Neuronal stem cell (in vitro differentiated cells): Measurements from ENCODE around the gene MINDY4B. TPM values are rescaled to one million over a fixed set of nuclear protein-coding genes. Genes with fewer than 3 reads are reported as not detected.

Experiments used
- DNase-seq: peaks from one replicate; pipeline ENCODE4 v3.0.0-alpha.2; 2013; ENCODE audit warnings: low spot score
- H2AFZ ChIP-seq: one replicate; pipeline ENCODE4 v1.6.1; 2013; ENCODE audit warnings: mild to moderate bottlenecking, low read length, inconsistent platforms
- H2AK5ac ChIP-seq: 2 replicates; pipeline ENCODE4 v1.6.1; 2013; ENCODE audit warnings: low read depth, mild to moderate bottlenecking, inconsistent platforms, low read length, moderate library complexity, mixed read lengths
- H2BK120ac ChIP-seq: 2 replicates; pipeline ENCODE4 v1.6.1; 2013; ENCODE audit warnings: low read depth, mild to moderate bottlenecking, inconsistent platforms, low read length, moderate library complexity, mixed read lengths
- H2BK12ac ChIP-seq: one replicate; pipeline ENCODE4 v1.6.1; 2013; ENCODE audit warnings: low read length, inconsistent platforms
- H2BK15ac ChIP-seq: 2 replicates; pipeline ENCODE4 v1.6.1; 2013; ENCODE audit warnings: mild to moderate bottlenecking, low read length, inconsistent platforms, mixed read lengths
- H2BK5ac ChIP-seq: one replicate; pipeline ENCODE4 v1.6.1; 2013; ENCODE audit warnings: inconsistent platforms, mild to moderate bottlenecking, low read length, moderate library complexity
- H3K14ac ChIP-seq: one replicate; pipeline ENCODE4 v1.6.1; 2013; ENCODE audit warnings: low read length, inconsistent platforms
- H3K18ac ChIP-seq: 2 replicates; pipeline ENCODE4 v1.6.1; 2013; ENCODE audit warnings: low read length, inconsistent platforms
- H3K23ac ChIP-seq: 2 replicates; pipeline ENCODE4 v1.6.1; 2013; ENCODE audit warnings: low read depth, mild to moderate bottlenecking, mixed read lengths, low read length, inconsistent platforms; ENCODE audit not compliant: poor library complexity
- H3K27ac ChIP-seq: replicated peaks from 3 replicates; pipeline ENCODE4 v1.5.1; 2013; ENCODE audit warnings: low read length, inconsistent platforms
- H3K27me3 ChIP-seq, 3 experiments: 2 replicates each; pipeline ENCODE4 v1.6.1; 2013; ENCODE audit warnings: low read length in 3 of 3, mild to moderate bottlenecking in 2 of 3, inconsistent platforms in 1 of 3, low read depth in 1 of 3, mixed read lengths in 1 of 3, moderate library complexity in 1 of 3; ENCODE audit not compliant: control insufficient read depth in 3 of 3, insufficient read depth in 3 of 3
- H3K36me3 ChIP-seq, 2 donors: replicated peaks in 1 of 2; 2 replicates each; pipeline ENCODE4 v1.6.1; 2013; ENCODE audit warnings: low read length in 2 of 2; ENCODE audit not compliant: control insufficient read depth in 2 of 2, insufficient read depth in 2 of 2
- H3K4ac ChIP-seq: 2 replicates; pipeline ENCODE4 v1.6.1; 2013; ENCODE audit warnings: inconsistent platforms, mild to moderate bottlenecking, low read length, moderate library complexity
- H3K4me1 ChIP-seq, 2 donors: 1 replicate in 1 of 2; 2 replicates in 1 of 2; pipeline ENCODE4 v1.6.1; 2013; ENCODE audit warnings: low read length in 2 of 2, low read depth in 1 of 2; ENCODE audit not compliant: control insufficient read depth in 2 of 2, insufficient read depth in 1 of 2
- H3K4me2 ChIP-seq: one replicate; pipeline ENCODE4 v1.6.1; 2013; ENCODE audit warnings: mild to moderate bottlenecking, low read length, inconsistent platforms; ENCODE audit not compliant: insufficient read depth, poor library complexity, severe bottlenecking
- H3K4me3 ChIP-seq, 2 donors: 2 replicates each; pipeline ENCODE4 v1.5.1; 2013; ENCODE audit warnings: low read length in 2 of 2, mild to moderate bottlenecking in 2 of 2, inconsistent platforms in 1 of 2, moderate library complexity in 1 of 2
- H3K79me1 ChIP-seq: one replicate; pipeline ENCODE4 v1.6.1; 2013; ENCODE audit warnings: low read depth, mild to moderate bottlenecking, inconsistent platforms, low read length, moderate library complexity
- H3K9ac ChIP-seq: one replicate; pipeline ENCODE4 v1.6.1; 2013; ENCODE audit warnings: mild to moderate bottlenecking, low read depth, low read length, inconsistent platforms; ENCODE audit not compliant: poor library complexity
- H3K9me3 ChIP-seq, 2 donors: replicated peaks in 1 of 2; 2 replicates each; pipeline versions ENCODE3 to v1.6.1; 2013; ENCODE audit warnings: low read length in 2 of 2, mild to moderate bottlenecking in 2 of 2, inconsistent platforms in 1 of 2, low read depth in 1 of 2, mixed read lengths in 1 of 2, moderate library complexity in 1 of 2; ENCODE audit not compliant: control insufficient read depth in 2 of 2, insufficient read depth in 1 of 2
- H4K8ac ChIP-seq: one replicate; pipeline ENCODE4 v1.6.1; 2013; ENCODE audit warnings: low read depth, mild to moderate bottlenecking, inconsistent platforms, low read length, moderate library complexity
- H4K91ac ChIP-seq: one replicate; pipeline ENCODE4 v1.6.1; 2013; ENCODE audit warnings: low read length, low read depth, mild to moderate bottlenecking, inconsistent platforms; ENCODE audit not compliant: poor library complexity
- WGBS, 2 donors: extraction: QIAGEN DNeasy Blood & Tissue Kit; methylation state at CpG; one replicate each; pipeline ENCODE4 v1.1.7; 2013; ENCODE audit warnings: missing lambda C conversion rate in 2 of 2, mixed read lengths in 1 of 2; ENCODE audit not compliant: insufficient read length in 2 of 2, insufficient replicate concordance in 1 of 2; ENCODE audit errors: extremely low coverage in 2 of 2; 5-methylcytosine and 5-hydroxymethylcytosine counted together
- polyA plus RNA-seq, 2 experiments: library from polyadenylated mRNA; stranded (reverse); fragments of 200-250 nt; gene quantifications; one replicate each; pipeline ENCODE4 v1.2.3, GENCODE V29; 2013

MINDY4B gene
- polyA plus RNA-seq (2013, experiment 1 of 2) = not detected
- polyA plus RNA-seq (2013, experiment 2 of 2) = not detected

DNA sequence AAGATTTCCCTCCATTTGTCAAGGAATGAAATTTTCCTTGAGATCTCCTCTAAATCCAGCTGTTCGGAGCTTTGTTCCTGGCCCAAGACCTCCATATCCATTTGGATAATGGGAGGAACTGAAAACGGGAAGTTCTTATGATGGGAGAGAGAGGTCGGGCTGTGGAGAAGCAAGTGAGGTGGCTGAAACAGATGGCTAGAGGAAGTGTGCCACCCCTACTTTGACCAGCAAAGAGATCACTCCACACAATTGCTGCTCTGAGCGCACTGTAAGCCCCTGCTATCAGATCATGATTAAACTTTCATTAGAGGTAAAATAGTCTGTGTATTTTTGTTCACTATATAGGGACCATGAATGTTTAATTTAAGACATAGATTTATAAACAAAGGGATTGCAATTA is at the start of gene MINDY4B:
Gene MINDY4B, minus strand, starts transcription at position 101 of the 400 bp plus-strand sequence. Its CDS starts 0 bp downstream, at position 101.
- peaks cover 0 to 19% (median 0%) of the 10 kb centered on the region in 3 experiments for H3K27me3 ChIP-seq
- H3K18ac ChIP-seq = no peak within 1 kb of the TSS
- no peak within 1 kb of the TSS for H3K4ac ChIP-seq
- H3K79me1 ChIP-seq = no peaks in the 10 kb centered on the region
- no peak within 1 kb of the TSS for H3K23ac ChIP-seq
- H4K8ac ChIP-seq = no peak within 1 kb of the TSS
- no peak within 1 kb of the TSS for H3K27ac ChIP-seq
- H4K91ac ChIP-seq = no peak within 1 kb of the TSS
- no peak within 1 kb of the TSS for H2BK15ac ChIP-seq
- no peak within 1 kb of the TSS for H2BK120ac ChIP-seq
- H2AFZ ChIP-seq = no peak within 1 kb of the TSS
- no peak within 1 kb of the TSS for H3K14ac ChIP-seq
- H2AK5ac ChIP-seq = no peak within 1 kb of the TSS
- no peak within 1 kb of the TSS for H3K9ac ChIP-seq
- no CpG with 5 or more reads among the region's 4 CpGs for WGBS, 2 donors
- H3K9me3 ChIP-seq = no peaks in the 10 kb centered on the region
- no peak for DNase-seq
- no peak within 1 kb of the TSS for H2BK12ac ChIP-seq
- no peak within 1 kb of the TSS for H3K4me2 ChIP-seq
- H2BK5ac ChIP-seq = no peak within 1 kb of the TSS
- no peaks in the 10 kb centered on the region for H3K36me3 ChIP-seq
- peaks cover 0 to 3% of the 10 kb centered on the region in 2 donors for H3K4me1 ChIP-seq
- H3K4me3 ChIP-seq = no peak within 1 kb of the TSS

DNA sequence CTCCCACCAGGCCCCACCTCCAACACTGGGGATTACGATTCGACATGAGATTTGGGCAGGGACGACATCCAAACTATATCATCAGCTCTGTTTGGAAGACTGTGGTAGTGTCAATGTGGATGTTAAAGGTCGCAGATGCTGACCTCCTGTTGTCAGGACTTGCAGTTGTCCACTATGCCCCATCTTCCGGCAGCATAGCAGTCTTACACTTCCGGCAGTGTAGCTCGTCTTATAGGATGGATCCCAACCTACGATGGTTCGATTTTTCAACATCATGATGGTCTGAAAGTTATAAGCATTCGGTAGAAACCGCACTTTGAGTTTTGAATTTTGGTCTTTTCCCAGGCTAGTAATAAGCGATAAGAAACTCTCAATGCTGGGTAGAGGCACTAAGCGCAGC is 46.7 kb upstream of the MINDY4B start:
- no peak overlapping the region for H4K91ac ChIP-seq
- no peak overlapping the region for H2BK12ac ChIP-seq
- no CpG with 5 or more reads among the region's 13 CpGs for WGBS, 2 donors
- no peak overlapping the region for H3K4ac ChIP-seq
- H3K23ac ChIP-seq = no peak overlapping the region
- H4K8ac ChIP-seq = no peak overlapping the region
- no peak overlapping the region for H2AFZ ChIP-seq
- H3K14ac ChIP-seq = no peak overlapping the region
- H3K36me3 ChIP-seq = no peaks in the 10 kb centered on the region
- no peak overlapping the region for H2BK120ac ChIP-seq
- no peaks in the 10 kb centered on the region for H3K4me1 ChIP-seq
- H3K18ac ChIP-seq = no peak overlapping the region
- H3K9ac ChIP-seq = no peak overlapping the region
- H2AK5ac ChIP-seq = no peak overlapping the region
- H3K27me3 ChIP-seq = no peaks in the 10 kb centered on the region
- no peak overlapping the region for H2BK15ac ChIP-seq
- H3K9me3 ChIP-seq = no peaks in the 10 kb centered on the region
- no peaks in the 10 kb centered on the region for H3K79me1 ChIP-seq
- H2BK5ac ChIP-seq = no peak overlapping the region
- DNase-seq = no peak
- no peak overlapping the region for H3K27ac ChIP-seq
- H3K4me2 ChIP-seq = no peak overlapping the region
- no peak overlapping the region for H3K4me3 ChIP-seq

DNA sequence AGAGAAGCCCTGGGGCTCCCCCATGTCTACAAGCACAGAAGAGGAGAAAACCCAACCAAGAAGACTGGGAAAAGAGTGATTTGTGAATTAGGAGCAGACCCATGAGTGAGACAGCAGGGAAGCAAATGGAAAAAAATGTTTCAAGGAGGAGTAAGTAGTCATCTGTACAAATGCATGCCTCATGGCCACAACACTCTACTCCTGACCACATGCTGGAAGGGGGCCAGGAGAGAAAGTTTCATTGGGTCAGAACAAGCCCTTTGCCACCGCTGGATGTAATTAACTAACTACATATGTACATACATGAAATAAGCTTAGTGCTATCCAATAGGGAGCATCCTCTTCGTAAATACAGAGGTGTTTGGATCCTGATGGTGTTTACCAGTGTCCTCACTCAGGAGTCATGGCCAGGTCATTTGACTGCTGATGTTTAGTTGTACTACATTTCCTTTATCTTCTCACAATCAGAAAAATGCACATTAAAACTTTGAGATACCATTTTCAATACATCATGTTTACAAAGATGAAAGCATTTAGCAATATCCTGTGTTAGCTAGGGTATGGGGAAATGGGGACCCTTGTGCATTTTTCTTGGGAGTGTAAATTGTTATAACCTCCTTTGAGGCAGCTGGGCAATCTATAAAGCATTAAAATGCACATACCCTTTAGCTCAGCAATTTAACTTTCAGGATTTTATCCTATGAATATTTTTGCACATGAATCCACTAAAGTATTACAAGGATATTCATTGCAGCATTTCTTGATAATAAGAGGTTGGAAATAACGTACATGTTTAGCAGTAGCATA is 40.2 kb upstream of the MINDY4B start:
- no peak overlapping the region for H3K18ac ChIP-seq

DNA sequence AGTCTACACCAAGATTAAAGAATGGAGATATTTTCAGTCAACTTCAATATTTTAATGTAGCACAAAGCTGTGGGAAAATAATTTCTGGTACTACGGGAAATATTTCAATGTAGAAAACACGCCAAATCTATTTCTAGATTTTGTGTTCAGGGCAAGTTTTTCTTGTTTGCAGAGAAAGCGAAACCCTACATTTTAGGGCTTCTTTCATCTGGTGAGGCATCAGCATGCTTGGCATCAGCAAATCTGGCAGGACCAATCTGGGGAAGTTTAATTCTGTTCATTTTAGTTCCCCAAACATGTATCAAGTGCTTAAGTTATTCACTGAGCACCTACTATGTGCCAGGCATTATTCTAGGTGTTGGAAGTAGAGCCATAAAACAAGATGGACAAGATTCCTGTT is 37.0 kb upstream of the MINDY4B start:
- H3K23ac ChIP-seq = no peak overlapping the region
- no peak overlapping the region for H2BK120ac ChIP-seq
- no peaks in the 10 kb centered on the region for H3K36me3 ChIP-seq
- no peak overlapping the region for H2BK15ac ChIP-seq
- H3K4me2 ChIP-seq = no peak overlapping the region
- peaks cover 0 to 4% (median 0%) of the 10 kb centered on the region in 3 experiments for H3K27me3 ChIP-seq
- no peak overlapping the region for H3K18ac ChIP-seq
- no peak overlapping the region for H3K4me3 ChIP-seq
- no peak overlapping the region for H3K14ac ChIP-seq
- no peak overlapping the region for H2BK5ac ChIP-seq
- no peak overlapping the region for H2AFZ ChIP-seq
- no peak overlapping the region for H3K27ac ChIP-seq
- H3K4ac ChIP-seq = no peak overlapping the region
- H3K9ac ChIP-seq = no peak overlapping the region
- no CpG with 5 or more reads among the region's 3 CpGs for WGBS, 2 donors
- H3K9me3 ChIP-seq = no peaks in the 10 kb centered on the region
- H4K8ac ChIP-seq = no peak overlapping the region
- no peaks in the 10 kb centered on the region for H3K79me1 ChIP-seq
- no peak overlapping the region for H2BK12ac ChIP-seq
- no peak overlapping the region for H2AK5ac ChIP-seq
- no peak for DNase-seq
- no peak overlapping the region for H4K91ac ChIP-seq
- no peaks in the 10 kb centered on the region for H3K4me1 ChIP-seq

More for the DNA sequence above, 40.2 kb upstream of the MINDY4B start:
- no peak overlapping the region for H3K4me2 ChIP-seq
- no peak overlapping the region for H3K9ac ChIP-seq
- H3K36me3 ChIP-seq = no peaks in the 10 kb centered on the region
- no peak overlapping the region for H2BK12ac ChIP-seq
- H2BK120ac ChIP-seq = no peak overlapping the region
- no CpG with 5 or more reads among the region's 3 CpGs for WGBS, 2 donors
- no peak overlapping the region for H2BK5ac ChIP-seq
- H3K4me3 ChIP-seq = no peak overlapping the region
- H3K27ac ChIP-seq = no peak overlapping the region
- no peaks in the 10 kb centered on the region for H3K4me1 ChIP-seq
- H3K27me3 ChIP-seq = no peaks in the 10 kb centered on the region
- no peak overlapping the region for H4K91ac ChIP-seq
- H2AFZ ChIP-seq = no peak overlapping the region
- no peak for DNase-seq
- no peak overlapping the region for H4K8ac ChIP-seq
- H3K4ac ChIP-seq = no peak overlapping the region
- no peak overlapping the region for H3K14ac ChIP-seq
- no peaks in the 10 kb centered on the region for H3K79me1 ChIP-seq
- no peak overlapping the region for H3K23ac ChIP-seq
- no peaks in the 10 kb centered on the region for H3K9me3 ChIP-seq
- H2AK5ac ChIP-seq = no peak overlapping the region
- no peak overlapping the region for H2BK15ac ChIP-seq
